K562 (cell line): ENCODE data around the gene NLRP6. TPM values are rescaled to one million over a fixed set of nuclear protein-coding genes. Genes with fewer than 3 reads are reported as not detected.
A peak's percentile ranks its signal among the peaks of the same experiment; 100 is the strongest.

Experiments
- ATAC-seq: fragments of 200-7000 bp; cut with Tn5 transposase; 3 replicates; pipeline ENCODE4 v1.9.1; 2020; ENCODE audit warnings: moderate library complexity
- BruUV-seq: library from RNA; stranded (reverse); fragments of 400-500 nt; replicated peaks from 2 replicates; lab custom pipeline; 2021; lab: Mats Ljungman, UMichigan
- CTCF ChIA-PET: fragments of 300-600 bp; formaldehyde crosslinking; extraction: SDS; loops from one replicate; lab custom pipeline; 2021; ENCODE audit warnings: low intra/inter-chr PET ratio; lab: Yijun Ruan, JAX
- POLR2A ChIA-PET: fragments of 300-600, 350-650 bp; sonication (Branson Sonifier 250); formaldehyde crosslinking; extraction: SDS; loops from one replicate; lab custom pipeline; 2021; ENCODE audit warnings: antibody characterized with exemption, inconsistent platforms; lab: Yijun Ruan, JAX
- DNase-seq, 4 experiments: peaks; one replicate each; pipeline versions ENCODE4 v3.0.0 to v3.0.0-alpha.2; 2011 to 2018; ENCODE audit warnings: low spot score in 3 of 4, mixed read lengths in 3 of 4; ENCODE audit errors: extremely low read depth in 1 of 4
- FAIRE-seq: peaks from 2 replicates; lab custom pipeline; 2011; peaks lifted over from hg19 to GRCh38; lab: Jason Lieb, UNC
- H2AFZ ChIP-seq: 2 replicates; pipeline ENCODE4 v1.6.0; 2011; ENCODE audit warnings: low read depth, low read length, control low read depth, inconsistent platforms
- H3K27ac ChIP-seq: fragments of 200-600 bp; 3 replicates; pipeline ENCODE4 v1.8.0; 2011; ENCODE audit warnings: low read depth, mild to moderate bottlenecking, control low read depth, inconsistent platforms, low read length, moderate library complexity, mixed read lengths; ENCODE audit errors: extremely low read depth
- H3K27me3 ChIP-seq, 2 experiments: fragments of 300-600 bp in 1 of 2; 2 replicates in 1 of 2; 3 replicates in 1 of 2; pipeline versions ENCODE4 v1.6.0 to v1.8.0; 2011; ENCODE audit warnings: inconsistent platforms in 2 of 2, low read length in 2 of 2, mild to moderate bottlenecking in 1 of 2, mixed read lengths in 1 of 2, moderate library complexity in 1 of 2; ENCODE audit not compliant: control insufficient read depth in 2 of 2, insufficient read depth in 2 of 2
- H3K36me3 ChIP-seq: fragments of 300-600 bp; 3 replicates; pipeline ENCODE4 v1.8.0; 2011; ENCODE audit warnings: mild to moderate bottlenecking, low read length, inconsistent platforms; ENCODE audit not compliant: control insufficient read depth, insufficient read depth
- H3K4me1 ChIP-seq, 2 experiments: fragments of 200-600 bp in 1 of 2; replicated peaks in 1 of 2; 2 replicates in 1 of 2; 3 replicates in 1 of 2; pipeline versions ENCODE4 v1.5.1 to v1.8.0; 2011; ENCODE audit warnings: inconsistent platforms in 2 of 2, low read length in 2 of 2, mild to moderate bottlenecking in 1 of 2, mixed read lengths in 1 of 2, moderate library complexity in 1 of 2; ENCODE audit not compliant: control insufficient read depth in 2 of 2, insufficient read depth in 2 of 2
- H3K4me2 ChIP-seq: 2 replicates; pipeline ENCODE4 v1.6.1; 2011; ENCODE audit warnings: low read length, control low read depth, inconsistent platforms, mixed read lengths; ENCODE audit not compliant: insufficient read depth
- H3K4me3 ChIP-seq: fragments of 200-600 bp; sonication (generic), shearing (Covaris generic); 2 replicates; pipeline ENCODE4 v1.5.1; 2016; ENCODE audit warnings: control low read depth, inconsistent platforms
- H3K79me2 ChIP-seq: fragments of 200-600 bp; 3 replicates; pipeline ENCODE4 v1.8.0; 2011; ENCODE audit warnings: low read length, inconsistent platforms; ENCODE audit not compliant: control insufficient read depth, insufficient read depth
- H3K9ac ChIP-seq, 2 experiments: 2 replicates each; pipeline versions ENCODE4 v1.6.0 to v1.6.1; 2011; ENCODE audit warnings: low read depth in 2 of 2, low read length in 2 of 2, control low read depth in 1 of 2, inconsistent platforms in 1 of 2, mild to moderate bottlenecking in 1 of 2, mixed read lengths in 1 of 2; ENCODE audit not compliant: insufficient read depth in 1 of 2
- H3K9me1 ChIP-seq: one replicate; pipeline ENCODE4 v1.6.0; 2011; ENCODE audit warnings: inconsistent platforms, mild to moderate bottlenecking, low read length, moderate library complexity; ENCODE audit not compliant: control insufficient read depth, insufficient read depth
- H3K9me3 ChIP-seq: replicated peaks from 2 replicates; pipeline ENCODE4 v1.5.1; 2011; ENCODE audit warnings: low read depth, low read length, inconsistent platforms; ENCODE audit not compliant: control insufficient read depth, insufficient read depth
- H4K20me1 ChIP-seq: replicated peaks from 2 replicates; pipeline ENCODE4 v1.6.1; 2011; ENCODE audit warnings: low read length, inconsistent platforms, mixed read lengths; ENCODE audit not compliant: control insufficient read depth, insufficient read depth
- BHLHE40 ChIP-seq: IDR thresholded peaks from 2 replicates; pipeline ENCODE4 v1.6.1; 2011; ENCODE audit warnings: low read length, improper control_type of control experiment
- CBX1 ChIP-seq: sonication (generic); IDR thresholded peaks from 2 replicates; pipeline ENCODE4 v1.6.1; 2016; ENCODE audit warnings: antibody characterized with exemption, low read depth, mild to moderate bottlenecking
- E2F5 ChIP-seq: sonication (generic); formaldehyde crosslinking; IDR thresholded peaks from 2 replicates; pipeline ENCODE4 v1.8.0; 2022; ENCODE audit warnings: mild to moderate bottlenecking, missing genetic modification reagents
- HNRNPL ChIP-seq: fragments of 200-400 bp; formaldehyde crosslinking; IDR thresholded peaks from 2 replicates; pipeline ENCODE4 v1.6.1; 2017; ENCODE audit warnings: low read depth, mild to moderate bottlenecking, low read length
- KAT7 ChIP-seq: sonication (generic); formaldehyde crosslinking; IDR thresholded peaks from 2 replicates; pipeline ENCODE4 v1.8.0; 2022; ENCODE audit warnings: missing genetic modification reagents, mild to moderate bottlenecking, borderline replicate concordance
- MAX ChIP-seq: sonication (generic); formaldehyde crosslinking; IDR thresholded peaks from 2 replicates; pipeline ENCODE4 v1.9.0; 2022; ENCODE audit warnings: mild to moderate bottlenecking, missing genetic modification reagents
- MCM5 ChIP-seq: fragments of 450-650 bp; IDR thresholded peaks from 2 replicates; pipeline ENCODE4 v1.6.1; 2016; ENCODE audit warnings: low read depth
- NCOA6 ChIP-seq: fragments of 450-650 bp; IDR thresholded peaks from 2 replicates; pipeline ENCODE4 v1.6.1; 2017; ENCODE audit warnings: mild to moderate bottlenecking
- NFIC ChIP-seq: fragments of 450-650 bp; IDR thresholded peaks from 2 replicates; pipeline ENCODE4 v1.6.1; 2017; ENCODE audit warnings: mild to moderate bottlenecking, inconsistent platforms
- NR2C1 ChIP-seq, 2 experiments: fragments of 450-650 bp; IDR thresholded peaks; 2 replicates each; pipeline ENCODE4 v1.6.1; 2017; ENCODE audit warnings: mild to moderate bottlenecking in 2 of 2, antibody characterized with exemption in 1 of 2, inconsistent platforms in 1 of 2, missing compliant biosample characterization in 1 of 2, missing genetic modification characterization in 1 of 2
- PURB ChIP-seq: sonication (generic); formaldehyde crosslinking; IDR thresholded peaks from 2 replicates; pipeline ENCODE4 v1.9.0; 2021; ENCODE audit warnings: low read depth, mild to moderate bottlenecking, missing genetic modification reagents
- RBFOX2 ChIP-seq: fragments of 200-400 bp; formaldehyde crosslinking; IDR thresholded peaks from 2 replicates; pipeline ENCODE4 v1.6.1; 2017; ENCODE audit warnings: low read depth, mild to moderate bottlenecking, low read length, moderate library complexity
- RBM22 ChIP-seq: fragments of 200-400 bp; formaldehyde crosslinking; IDR thresholded peaks from 2 replicates; pipeline ENCODE4 v1.6.1; 2018; ENCODE audit warnings: low read length, low read depth; ENCODE audit not compliant: poor library complexity, severe bottlenecking
- ZNF239 ChIP-seq: fragments of 250-450 bp; sonication (Bioruptor Pico); IDR thresholded peaks from 2 replicates; pipeline ENCODE4 v1.4.0; 2020; ENCODE audit warnings: mild to moderate bottlenecking
- ZNF766 ChIP-seq: fragments of 200-800 bp; sonication (Bioruptor generic); conservative IDR thresholded peaks from 2 replicates; pipeline ENCODE4 v1.6.1; 2016; ENCODE audit warnings: missing genetic modification characterization, missing compliant biosample characterization
- WGBS: fragments of 100-300 bp; shearing (Covaris generic); methylation state at CpG from one replicate; pipeline ENCODE4 v1.1.6; 2016; ENCODE audit warnings: low coverage, mixed read lengths; ENCODE audit not compliant: insufficient coverage; ENCODE audit errors: missing lambda C conversion rate; 5-methylcytosine and 5-hydroxymethylcytosine counted together
- in situ Hi-C: fragments of 300-500 bp; cut with MboI; formaldehyde crosslinking; loops from 4 replicates; pipeline ENCODE4 v1.15.0; 2018; ENCODE audit warnings: inconsistent platforms, mixed read lengths
- intact Hi-C: fragments of 100-400 bp; cut with micrococcal nuclease; formaldehyde crosslinking; loops from 2 replicates; pipeline ENCODE4 v1.14.2; 2022
- polyA plus RNA-seq, 8 experiments: library from polyadenylated mRNA; depleted of rRNA in 4 of 8; stranded (reverse) in 5 of 8; unstranded in 3 of 8; fragments of >200 nt; fragmentation: Nextera tagmentation in 2 of 8; fragmentation: Illumina TruSeq in 1 of 8; extraction: Ambion mirVana in 2 of 8; extraction: Trizol in 1 of 8; gene quantifications; 2 replicates each; pipeline versions ENCODE4 v1.2.1 to v1.2.3, GENCODE V29; 2011 to 2014; ENCODE audit warnings: inconsistent platforms in 1 of 8, missing spikeins in 1 of 8
- total RNA-seq, 7 experiments: library from RNA; depleted of rRNA in 6 of 7; stranded (reverse); fragments of >200 nt in 6 of 7; fragmentation: Illumina TruSeq in 2 of 7; extraction: Trizol in 2 of 7; gene quantifications; 2 replicates each; pipeline versions ENCODE4 v1.2.1 to v1.2.3, GENCODE V29; 2011 to 2021; ENCODE audit warnings: low replicate concordance in 1 of 7
- TF ChIP-seq, protein P1 (sequence below): sonication (generic); formaldehyde crosslinking; IDR thresholded peaks from 2 replicates; pipeline ENCODE4 v1.8.0; 2023; ENCODE audit warnings: mild to moderate bottlenecking, missing genetic modification reagents

NLRP6 gene
- total and polyA plus RNA-seq, 9 of the 15 experiments (the other 6 are each of a cell fraction or from before 2014, with no cell fraction given), result 0.03 to 0.18 (median 0.15) TPM; not detected in 5

- peak; percentile 43 to 66 (median 54) for DNase-seq
- no peaks in the 10 kb centered on the region for H3K9me3 ChIP-seq
- peaks cover 5% of the 10 kb centered on the region; the same call in 1 of the 2 replicates for H4K20me1 ChIP-seq
- no TSS peak for BruUV-seq
- CTCF ChIA-PET, result interaction anchor here (0.6 kb wide), 1 partner anchor 409 kb away, joined by 3 read pairs; no protein-coding TSS in a partner anchor
- H3K27me3 ChIP-seq, result no peaks in the 10 kb centered on the region
- POLR2A ChIA-PET, result interaction anchor here (0.6 to 2.0 kb wide), 11 partner anchors 8 to 134 kb away, joined by 3 to 10 read pairs (median 3); partner anchors contain the start of genes BET1L, PSMD13 and RIC8A
- no peak for FAIRE-seq
- peaks cover 26 to 55% of the 10 kb centered on the region in 2 experiments for H3K4me1 ChIP-seq
- intact Hi-C loops (loop anchor here (2.0 kb wide), 1 partner anchor 39 kb away; no protein-coding TSS in a partner anchor), in situ Hi-C loops (no loop called here)
- peak overlapping the region; percentile 69 for H3K4me3 ChIP-seq
- H2AFZ ChIP-seq, result no peak overlapping the region
- peak overlapping the region; percentile 87 for H3K27ac ChIP-seq
- H3K9ac ChIP-seq, result peak overlapping the region; percentile 82 to 98
- peak overlapping the region; percentile 95 for H3K4me2 ChIP-seq
- ATAC-seq, result peak; percentile 5
- 1% methylated on average over 56 of the region's 64 CpGs for WGBS
- no peaks in the 10 kb centered on the region for H3K9me1 ChIP-seq
- peaks cover 29% of the 10 kb centered on the region; the same call in 1 of the 3 replicates for H3K36me3 ChIP-seq
- peaks cover 84% of the 10 kb centered on the region for H3K79me2 ChIP-seq
- TF ChIP-seq BHLHE40, result peak; percentile 84
- TF ChIP-seq MCM5, result no peak
- peak; percentile 81 for TF ChIP-seq RBFOX2
- peak; percentile 20; the same call in 1 of the 2 replicates for TF ChIP-seq ZNF766 (CRISPR knock-in tag)
- 0 out of 2 replicates have a peak, but pooled peaks have one; percentile 8 for TF ChIP-seq NFIC
- 0 out of 2 replicates have a peak, but pooled peaks have one; percentile 12 for TF ChIP-seq ZNF239 (CRISPR knock-in tag)
- peak; percentile 28; the same call in 1 of the 2 replicates for TF ChIP-seq NCOA6
- peak; percentile 83; the same call in 1 of the 2 replicates for TF ChIP-seq KAT7 (CRISPR knock-in tag)
- TF ChIP-seq E2F5 (CRISPR knock-in tag), result no peak
- peak; percentile 86 for TF ChIP-seq MAX (CRISPR knock-in tag)
- TF ChIP-seq CBX1, result 0 out of 2 replicates have a peak, but pooled peaks have one; percentile 18
- TF ChIP-seq RBM22, result peak; percentile 55
- no peak for TF ChIP-seq PURB (CRISPR knock-in tag)
- TF ChIP-seq, protein P1, sequence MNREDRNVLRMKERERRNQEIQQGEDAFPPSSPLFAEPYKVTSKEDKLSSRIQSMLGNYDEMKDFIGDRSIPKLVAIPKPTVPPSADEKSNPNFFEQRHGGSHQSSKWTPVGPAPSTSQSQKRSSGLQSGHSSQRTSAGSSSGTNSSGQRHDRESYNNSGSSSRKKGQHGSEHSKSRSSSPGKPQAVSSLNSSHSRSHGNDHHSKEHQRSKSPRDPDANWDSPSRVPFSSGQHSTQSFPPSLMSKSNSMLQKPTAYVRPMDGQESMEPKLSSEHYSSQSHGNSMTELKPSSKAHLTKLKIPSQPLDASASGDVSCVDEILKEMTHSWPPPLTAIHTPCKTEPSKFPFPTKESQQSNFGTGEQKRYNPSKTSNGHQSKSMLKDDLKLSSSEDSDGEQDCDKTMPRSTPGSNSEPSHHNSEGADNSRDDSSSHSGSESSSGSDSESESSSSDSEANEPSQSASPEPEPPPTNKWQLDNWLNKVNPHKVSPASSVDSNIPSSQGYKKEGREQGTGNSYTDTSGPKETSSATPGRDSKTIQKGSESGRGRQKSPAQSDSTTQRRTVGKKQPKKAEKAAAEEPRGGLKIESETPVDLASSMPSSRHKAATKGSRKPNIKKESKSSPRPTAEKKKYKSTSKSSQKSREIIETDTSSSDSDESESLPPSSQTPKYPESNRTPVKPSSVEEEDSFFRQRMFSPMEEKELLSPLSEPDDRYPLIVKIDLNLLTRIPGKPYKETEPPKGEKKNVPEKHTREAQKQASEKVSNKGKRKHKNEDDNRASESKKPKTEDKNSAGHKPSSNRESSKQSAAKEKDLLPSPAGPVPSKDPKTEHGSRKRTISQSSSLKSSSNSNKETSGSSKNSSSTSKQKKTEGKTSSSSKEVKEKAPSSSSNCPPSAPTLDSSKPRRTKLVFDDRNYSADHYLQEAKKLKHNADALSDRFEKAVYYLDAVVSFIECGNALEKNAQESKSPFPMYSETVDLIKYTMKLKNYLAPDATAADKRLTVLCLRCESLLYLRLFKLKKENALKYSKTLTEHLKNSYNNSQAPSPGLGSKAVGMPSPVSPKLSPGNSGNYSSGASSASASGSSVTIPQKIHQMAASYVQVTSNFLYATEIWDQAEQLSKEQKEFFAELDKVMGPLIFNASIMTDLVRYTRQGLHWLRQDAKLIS (CRISPR knock-in tag), result 0 out of 2 replicates have a peak, but pooled peaks have one; percentile 73
- TF ChIP-seq HNRNPL, result peak; percentile 64; the same call in 1 of the 2 replicates
- TF ChIP-seq NR2C1 (IDR thresholded peaks at IDR 0.05), result no peak
- 0 out of 2 replicates have a peak, but pooled peaks have one; percentile 31 for TF ChIP-seq NR2C1 (tag; IDR thresholded peaks at IDR 0.05)
Measured at GRCh38 chr11:316031-316701, 38.0 kb downstream of the NLRP6 start.
